Neuron (in vitro differentiated cells): Measurements from ENCODE around the gene ANKRD33B.
"Not testable (repeated sequence)": the region's sequence is repeated elsewhere in the genome, so short reads cannot be mapped to it uniquely, and the experiment has no call there.

Source experiments
- H2AFZ ChIP-seq: one replicate; pipeline ENCODE4 v1.6.1; 2013; ENCODE audit warnings: low read depth, mild to moderate bottlenecking, inconsistent platforms, low read length, moderate library complexity
- H3K27me3 ChIP-seq: one replicate; pipeline ENCODE4 v1.6.1; 2013; ENCODE audit warnings: low read length; ENCODE audit not compliant: insufficient read depth
- H3K36me3 ChIP-seq: one replicate; pipeline ENCODE4 v1.6.1; 2013; ENCODE audit warnings: low read length; ENCODE audit not compliant: insufficient read depth
- H3K4me1 ChIP-seq: one replicate; pipeline ENCODE4 v1.6.1; 2013; ENCODE audit warnings: low read length; ENCODE audit not compliant: insufficient read depth
- H3K4me3 ChIP-seq: 2 replicates; pipeline ENCODE4 v1.5.1; 2013; ENCODE audit warnings: mild to moderate bottlenecking, low read length, moderate library complexity
- H3K9me3 ChIP-seq: one replicate; pipeline ENCODE4 v1.6.1; 2013; ENCODE audit warnings: low read length

Gene ANKRD33B

GRCh38 chr5:10632110-10632761, 68.4 kb downstream of the ANKRD33B start:
- Histone ChIP-seq H2AFZ (no peak overlapping the region), H3K36me3 (no peaks in the 10 kb centered on the region), H3K27me3 (no peaks in the 10 kb centered on the region), H3K9me3 (no peaks in the 10 kb centered on the region), H3K4me1 (peaks cover 9% of the 10 kb centered on the region), H3K4me3 (no peak overlapping the region)

GRCh38 chr5:10633271-10634049, 69.6 kb downstream of the ANKRD33B start:
- peaks cover 5% of the 10 kb centered on the region for H3K4me1 ChIP-seq
- peaks cover 2% of the 10 kb centered on the region for H3K36me3 ChIP-seq
- H3K4me3 ChIP-seq: no peak overlapping the region
- no peaks in the 10 kb centered on the region for H3K27me3 ChIP-seq
- H3K9me3 ChIP-seq: peaks cover 2% of the 10 kb centered on the region
- no peak overlapping the region for H2AFZ ChIP-seq

- H3K4me3 ChIP-seq: no peak overlapping the region
- H3K4me1 ChIP-seq: peaks cover 5% of the 10 kb centered on the region
- H3K36me3 ChIP-seq: peaks cover 2% of the 10 kb centered on the region
- no peaks in the 10 kb centered on the region for H3K27me3 ChIP-seq
- H3K9me3 ChIP-seq: peaks cover 4% of the 10 kb centered on the region
- H2AFZ ChIP-seq: no peak overlapping the region
These were observed 70.2 kb downstream of the ANKRD33B start for GRCh38 chr5:10634050-10634449.

GRCh38 chr5:10634562-10634961, 70.7 kb downstream of the ANKRD33B start:
- Histone ChIP-seq H3K36me3 (peaks cover 2% of the 10 kb centered on the region), H3K4me3 (no peak overlapping the region), H3K9me3 (peaks cover 4% of the 10 kb centered on the region), H2AFZ (no peak overlapping the region), H3K27me3 (no peaks in the 10 kb centered on the region), H3K4me1 (peaks cover 5% of the 10 kb centered on the region)

DNA sequence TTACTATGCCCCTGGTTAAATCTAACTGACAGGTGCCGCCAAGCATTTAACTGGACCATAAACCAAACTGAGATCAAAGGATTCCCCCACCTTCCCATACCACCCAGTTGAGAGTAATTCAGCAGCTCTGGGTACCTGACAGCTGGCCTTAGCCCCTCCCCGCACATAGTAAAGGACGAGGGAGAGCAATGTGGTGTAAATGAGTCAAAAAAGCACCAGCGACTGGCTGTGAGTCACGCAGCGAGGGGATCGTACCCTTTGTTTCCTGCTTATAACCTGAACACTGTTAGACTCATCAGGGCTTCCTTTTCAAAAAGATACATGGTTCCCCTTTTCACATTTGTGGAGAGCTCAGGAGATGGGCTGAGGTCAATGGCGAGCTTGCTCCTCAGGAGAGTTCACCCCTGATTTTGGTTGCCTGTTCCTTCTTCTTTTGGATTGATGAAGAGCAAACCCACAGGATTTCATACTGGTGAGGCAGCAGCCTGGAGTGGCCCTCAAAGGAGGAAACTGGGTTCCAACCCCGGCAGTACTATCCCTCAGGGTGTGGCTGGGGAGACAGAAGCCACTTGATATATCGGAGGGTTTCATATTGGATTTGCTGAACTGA, 71.5 kb downstream of the ANKRD33B start:
- Histone ChIP-seq H2AFZ (no peak overlapping the region), H3K36me3 (peaks cover 2% of the 10 kb centered on the region), H3K4me1 (peaks cover 5% of the 10 kb centered on the region), H3K9me3 (peaks cover 8% of the 10 kb centered on the region), H3K27me3 (no peaks in the 10 kb centered on the region), H3K4me3 (no peak overlapping the region)

DNA sequence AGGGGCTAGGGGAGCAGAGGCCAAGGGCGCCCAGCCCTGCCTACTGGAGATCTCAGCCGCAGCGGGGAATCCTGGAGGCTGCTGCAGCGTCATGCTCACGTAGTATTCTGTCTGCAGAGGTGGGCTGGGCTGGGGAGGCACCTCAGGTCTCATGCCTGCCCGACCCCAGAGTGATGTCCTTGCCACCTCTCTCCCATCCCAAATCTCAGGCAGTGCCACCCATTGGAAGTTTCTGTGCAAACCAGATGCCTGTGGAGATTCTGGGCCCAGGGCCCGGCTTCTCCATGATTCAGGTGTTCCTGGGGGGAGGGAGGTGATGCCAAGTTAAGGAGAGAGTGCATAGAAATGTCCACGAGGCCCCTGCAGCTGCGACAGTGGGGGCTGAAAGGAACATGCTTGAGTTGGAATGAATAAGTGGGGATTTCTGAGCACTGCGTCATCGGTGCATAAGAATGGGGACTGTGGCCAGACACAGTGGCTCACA, 72.0 kb downstream of the ANKRD33B start:
- H3K27me3 ChIP-seq: no peaks in the 10 kb centered on the region
- H3K4me3 ChIP-seq: no peak overlapping the region
- H3K9me3 ChIP-seq: peaks cover 8% of the 10 kb centered on the region
- peaks cover 2% of the 10 kb centered on the region for H3K36me3 ChIP-seq
- H2AFZ ChIP-seq: no peak overlapping the region
- peaks cover 5% of the 10 kb centered on the region for H3K4me1 ChIP-seq

DNA sequence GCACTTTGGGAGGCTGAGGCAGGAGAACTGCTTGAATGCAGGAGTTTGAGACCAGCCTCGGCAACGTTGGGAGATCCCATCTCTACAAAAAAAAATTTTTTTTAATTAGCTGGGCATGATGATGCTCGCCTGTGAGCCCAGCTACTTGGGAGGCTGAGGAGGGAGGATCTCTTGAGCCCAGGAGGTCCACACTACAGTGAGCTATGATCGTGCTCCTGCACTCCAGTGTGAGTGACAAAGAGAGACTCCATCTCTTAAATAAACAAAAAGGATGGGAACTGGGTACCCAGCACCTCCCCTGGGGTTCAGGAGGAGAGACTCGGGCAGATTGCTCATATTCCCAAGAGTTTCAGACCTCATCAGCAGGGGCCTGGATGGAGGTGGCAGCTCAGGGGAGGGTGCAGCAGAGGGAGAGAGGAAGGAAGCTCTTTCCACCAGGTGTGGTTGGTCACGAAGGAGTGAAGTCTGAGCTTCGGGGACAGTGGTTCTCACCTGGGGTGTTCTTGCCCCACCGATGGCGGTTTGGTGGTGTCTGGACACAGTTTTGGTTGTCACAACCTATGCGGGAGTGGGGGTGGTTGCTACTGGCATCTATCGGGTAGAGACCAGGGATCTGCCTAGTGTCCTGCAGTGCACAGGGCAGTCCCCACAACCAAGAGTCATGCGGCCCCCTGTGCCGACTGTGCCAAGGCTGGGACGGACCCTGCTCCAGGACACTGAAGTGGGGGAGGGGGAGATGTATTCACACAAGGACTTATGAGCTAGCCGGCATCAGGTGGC, 72.7 kb downstream of the ANKRD33B start:
- peaks cover 2% of the 10 kb centered on the region for H3K36me3 ChIP-seq
- H3K4me3 ChIP-seq: no peak overlapping the region
- H2AFZ ChIP-seq: no peak overlapping the region
- H3K4me1 ChIP-seq: no peaks in the 10 kb centered on the region
- H3K27me3 ChIP-seq: no peaks in the 10 kb centered on the region
- H3K9me3 ChIP-seq: peaks cover 8% of the 10 kb centered on the region

DNA sequence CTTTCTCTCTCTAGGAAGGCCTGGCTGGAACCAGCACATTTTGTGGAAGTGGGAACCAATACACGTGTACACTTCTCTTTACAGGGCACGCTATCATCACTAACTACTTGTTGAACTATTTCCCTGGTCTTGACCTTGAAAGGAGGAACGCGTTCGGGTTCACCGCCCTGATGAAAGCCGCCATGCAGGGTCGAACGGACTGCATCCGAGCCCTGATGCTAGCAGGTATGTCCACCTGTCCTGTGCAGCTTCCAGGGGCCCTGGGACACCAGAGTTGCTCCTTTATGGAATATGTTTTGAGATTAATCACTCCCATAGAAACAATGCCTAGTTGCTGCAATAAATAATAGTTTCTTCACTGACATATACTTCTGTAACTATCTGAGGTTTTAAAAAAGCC, 74.1 kb downstream of the ANKRD33B start:
- Histone ChIP-seq H2AFZ (no peak overlapping the region), H3K27me3 (no peaks in the 10 kb centered on the region), H3K4me1 (no peaks in the 10 kb centered on the region), H3K36me3 (peaks cover 2% of the 10 kb centered on the region), H3K4me3 (no peak overlapping the region), H3K9me3 (peaks cover 11% of the 10 kb centered on the region)

DNA sequence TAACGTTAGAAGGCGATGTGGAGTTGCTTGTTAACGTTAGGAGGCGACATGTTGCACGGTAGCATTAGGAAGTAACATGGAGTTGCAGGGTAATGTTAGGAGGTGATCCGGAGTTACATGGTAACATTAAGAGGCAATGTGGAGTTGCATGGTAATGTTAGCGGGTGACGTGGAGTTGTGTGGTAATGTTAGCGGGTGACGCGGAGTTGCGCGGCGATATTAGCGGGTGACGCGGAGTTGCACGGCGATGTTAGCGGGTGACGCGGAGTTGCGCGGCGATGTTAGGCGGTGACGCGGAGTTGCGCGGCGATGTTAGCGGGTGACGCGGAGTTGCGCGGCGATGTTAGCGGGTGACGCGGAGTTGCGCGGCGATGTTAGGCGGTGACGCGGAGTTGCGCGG, 74.9 kb downstream of the ANKRD33B start:
- not testable (repeated sequence) for H3K27me3 ChIP-seq, H3K4me1 ChIP-seq, H3K4me3 ChIP-seq, H2AFZ ChIP-seq, H3K36me3 ChIP-seq
- peaks cover 11% of the 10 kb centered on the region for H3K9me3 ChIP-seq

GRCh38 chr5:10639846-10640368, 76.0 kb downstream of the ANKRD33B start:
- H3K9me3 ChIP-seq: peaks cover 11% of the 10 kb centered on the region
- no peak overlapping the region for H2AFZ ChIP-seq
- H3K36me3 ChIP-seq: peaks cover 2% of the 10 kb centered on the region
- H3K4me3 ChIP-seq: no peak overlapping the region
- H3K4me1 ChIP-seq: no peaks in the 10 kb centered on the region
- no peaks in the 10 kb centered on the region for H3K27me3 ChIP-seq

- peaks cover 2% of the 10 kb centered on the region for H3K36me3 ChIP-seq
- no peak overlapping the region for H3K4me3 ChIP-seq
- H3K27me3 ChIP-seq: no peaks in the 10 kb centered on the region
- H3K9me3 ChIP-seq: peaks cover 11% of the 10 kb centered on the region
- H3K4me1 ChIP-seq: no peaks in the 10 kb centered on the region
- H2AFZ ChIP-seq: no peak overlapping the region
These were observed 78.5 kb downstream of the ANKRD33B start for GRCh38 chr5:10642367-10642766.

GRCh38 chr5:10644192-10644591, 80.3 kb downstream of the ANKRD33B start:
- no peaks in the 10 kb centered on the region for H3K27me3 ChIP-seq
- H3K9me3 ChIP-seq: peaks cover 6% of the 10 kb centered on the region
- H3K36me3 ChIP-seq: no peaks in the 10 kb centered on the region
- no peak overlapping the region for H2AFZ ChIP-seq
- H3K4me1 ChIP-seq: no peaks in the 10 kb centered on the region
- H3K4me3 ChIP-seq: no peak overlapping the region
